GM23338 (cell line): ENCODE measurements around the gene GLI1. TPM values are rescaled to one million over a fixed set of nuclear protein-coding genes. Genes with fewer than 3 reads are reported as not detected.

Experiments
- ATAC-seq: fragments of 200-7000 bp; cut with Tn5 transposase; 3 replicates; pipeline ENCODE4 v1.9.1; 2020
- DNase-seq: peaks from one replicate; pipeline ENCODE4 v3.0.0-alpha.2; 2015; ENCODE audit warnings: low spot score
- H2AFZ ChIP-seq: fragments of 200-600 bp; sonication (generic); 2 replicates; pipeline ENCODE4 v1.8.0; 2016; ENCODE audit warnings: antibody characterized with exemption, mild to moderate bottlenecking, moderate library complexity
- H3F3A ChIP-seq: fragments of 200-600 bp; sonication (generic); replicated peaks from 2 replicates; pipeline ENCODE4 v1.8.0; 2017; ENCODE audit warnings: antibody characterized with exemption, mixed run types, low read depth
- H3K27ac ChIP-seq: fragments of 200-600 bp; sonication (generic); 2 replicates; pipeline ENCODE4 v1.6.1; 2016; ENCODE audit warnings: low read depth
- H3K27me3 ChIP-seq: fragments of 200-600 bp; sonication (generic); 2 replicates; pipeline ENCODE4 v1.8.0; 2016; ENCODE audit warnings: mild to moderate bottlenecking, mixed run types, moderate library complexity; ENCODE audit not compliant: insufficient read depth
- H3K36me3 ChIP-seq: fragments of 200-600 bp; sonication (generic); 2 replicates; pipeline ENCODE4 v1.8.0; 2016; ENCODE audit warnings: mild to moderate bottlenecking; ENCODE audit not compliant: insufficient read depth
- H3K4me1 ChIP-seq: fragments of 200-600 bp; sonication (generic); 2 replicates; pipeline ENCODE4 v1.8.0; 2016; ENCODE audit warnings: mild to moderate bottlenecking, moderate library complexity; ENCODE audit not compliant: insufficient read depth
- H3K4me2 ChIP-seq: fragments of 200-600 bp; sonication (generic); 2 replicates; pipeline ENCODE4 v1.7.1; 2017; ENCODE audit warnings: mixed run types
- H3K4me3 ChIP-seq: fragments of 200-600 bp; sonication (generic); 2 replicates; pipeline ENCODE4 v1.6.1; 2016; ENCODE audit warnings: mixed run types
- H3K79me2 ChIP-seq: fragments of 200-600 bp; sonication (generic); replicated peaks from 2 replicates; pipeline ENCODE4 v1.8.0; 2017; ENCODE audit warnings: mild to moderate bottlenecking; ENCODE audit not compliant: insufficient read depth
- H3K9me2 ChIP-seq: fragments of 200-600 bp; sonication (generic); 2 replicates; pipeline ENCODE4 v1.8.0; 2017; ENCODE audit not compliant: insufficient read depth
- H4K20me1 ChIP-seq: fragments of 200-600 bp; sonication (generic); replicated peaks from 2 replicates; pipeline ENCODE4 v1.8.0; 2017; ENCODE audit warnings: mild to moderate bottlenecking; ENCODE audit not compliant: insufficient read depth
- H3K27ac Mint-ChIP-seq: 2 replicates; pipeline ENCODE4 v1.8.0; 2020; ENCODE audit warnings: inconsistent platforms, mild to moderate bottlenecking, moderate library complexity, mixed read lengths
- H3K27me3 Mint-ChIP-seq: 3 replicates; pipeline ENCODE4 v1.8.0; 2022; ENCODE audit warnings: low read depth, mild to moderate bottlenecking, moderate library complexity, mixed read lengths, inconsistent platforms; ENCODE audit not compliant: insufficient read depth, poor library complexity
- H3K36me3 Mint-ChIP-seq: 3 replicates; pipeline ENCODE4 v1.8.0; 2021; ENCODE audit warnings: low read depth, mild to moderate bottlenecking, inconsistent platforms, moderate library complexity, mixed read lengths
- H3K4me1 Mint-ChIP-seq: 3 replicates; pipeline ENCODE4 v1.8.0; 2020; ENCODE audit warnings: mild to moderate bottlenecking, inconsistent platforms, mixed read lengths
- H3K4me3 Mint-ChIP-seq: 3 replicates; pipeline ENCODE4 v1.8.0; 2021; ENCODE audit warnings: moderate library complexity, mild to moderate bottlenecking, inconsistent platforms, mixed read lengths
- H3K9me3 Mint-ChIP-seq: 3 replicates; pipeline ENCODE4 v1.8.0; 2020; ENCODE audit warnings: moderate library complexity, mild to moderate bottlenecking, inconsistent platforms, mixed read lengths
- CREB1 ChIP-seq: fragments of 250-450 bp; sonication (Bioruptor Pico); IDR thresholded peaks from 2 replicates; pipeline ENCODE4 v1.5.0; 2020; ENCODE audit warnings: low read depth, mild to moderate bottlenecking, moderate library complexity
- CTCF ChIP-seq, 2 experiments: fragments of 200-600 bp in 1 of 2; sonication (generic) in 1 of 2; conservative IDR thresholded peaks; 2 replicates each; pipeline versions ENCODE4 v1.5.1 to v1.6.1; 2016 to 2017; ENCODE audit warnings: antibody characterized with exemption in 2 of 2, low read depth in 2 of 2, mild to moderate bottlenecking in 2 of 2, moderate library complexity in 1 of 2
- ETS1 ChIP-seq: IDR thresholded peaks from 2 replicates; pipeline ENCODE4 v1.6.1; 2016; ENCODE audit warnings: antibody characterized with exemption
- EZH2 ChIP-seq: fragments of 200-600 bp; sonication (generic); IDR thresholded peaks from one replicate; pipeline ENCODE4 v1.8.0; 2017; ENCODE audit warnings: antibody characterized with exemption, mild to moderate bottlenecking, low read depth; ENCODE audit not compliant: unreplicated experiment
- EZH2phosphoT487 ChIP-seq: fragments of 200-600 bp; sonication (generic); IDR thresholded peaks from one replicate; pipeline ENCODE4 v1.8.1; 2018; ENCODE audit warnings: antibody characterized with exemption; ENCODE audit not compliant: unreplicated experiment
- JUNB ChIP-seq: IDR thresholded peaks from one replicate; pipeline ENCODE4 v1.6.1; 2016; ENCODE audit warnings: antibody characterized with exemption; ENCODE audit not compliant: unreplicated experiment
- NANOG ChIP-seq: IDR thresholded peaks from 2 replicates; pipeline ENCODE4 v1.6.1; 2016; ENCODE audit warnings: antibody characterized with exemption, borderline replicate concordance
- POLR2AphosphoS5 ChIP-seq: IDR thresholded peaks from 2 replicates; pipeline ENCODE4 v1.6.1; 2016; ENCODE audit warnings: antibody characterized with exemption, low read depth
- REST ChIP-seq: IDR thresholded peaks from one replicate; pipeline ENCODE4 v1.6.1; 2018; ENCODE audit warnings: antibody characterized with exemption; ENCODE audit not compliant: unreplicated experiment
- STAT1 ChIP-seq: IDR thresholded peaks from one replicate; pipeline ENCODE4 v1.6.1; 2016; ENCODE audit warnings: antibody characterized with exemption; ENCODE audit not compliant: unreplicated experiment
- ZNF114 ChIP-seq: fragments of 250-450 bp; sonication (Bioruptor Pico); IDR thresholded peaks from 2 replicates; pipeline ENCODE4 v1.5.0; 2020; ENCODE audit warnings: mild to moderate bottlenecking, moderate library complexity
- ZNF331 ChIP-seq: fragments of 250-450 bp; sonication (Bioruptor Pico); IDR thresholded peaks from 2 replicates; pipeline ENCODE4 v1.5.0; 2020; ENCODE audit warnings: low read depth, mild to moderate bottlenecking, moderate library complexity
- polyA plus RNA-seq: library from polyadenylated mRNA; unstranded; fragments of >200 nt; fragmentation: Nextera tagmentation; extraction: Ambion mirVana; gene quantifications from 2 replicates; pipeline ENCODE4 v1.2.1, GENCODE V29; 2016
- total RNA-seq: library from RNA; depleted of rRNA; stranded (reverse); fragments of >200 nt; shearing (Covaris generic); gene quantifications from 2 replicates; pipeline ENCODE4 v1.2.3, GENCODE V29; 2014

The GLI1 gene
- total and polyA plus RNA-seq, 2 experiments from 2014 or later = 5.6 to 18.1 TPM

GRCh38 chr12:57473886-57474285 lies 14.3 kb downstream of the GLI1 start:
- Mint-ChIP-seq H3K27ac (no peak overlapping the region), H3K27me3 (peaks cover 58% of the 10 kb centered on the region), H3K4me3 (no peak overlapping the region; the same call in 2 of the 3 replicates), H3K9me3 (no peaks in the 10 kb centered on the region; the same call in 2 of the 3 replicates), H3K36me3 (peaks cover 8% of the 10 kb centered on the region; the same call in 2 of the 3 replicates), H3K4me1 (peaks cover 39% of the 10 kb centered on the region)
- no peak overlapping the region for H3K27ac ChIP-seq
- TF ChIP-seq ETS1 = no peak
- TF ChIP-seq EZH2phosphoT487 = no peak
- no peak for TF ChIP-seq EZH2
- no peak for TF ChIP-seq CTCF (conservative IDR thresholded peaks at IDR 0.05; ENCODE audit: low read depth in 2 of 2)
- TF ChIP-seq JUNB = no peak
- no peak for TF ChIP-seq STAT1
- TF ChIP-seq CREB1 = no peak
- no peak for TF ChIP-seq NANOG
- H3K27me3 ChIP-seq = peaks cover 57% of the 10 kb centered on the region
- peaks cover 28% of the 10 kb centered on the region for H3K4me1 ChIP-seq
- no peak overlapping the region for H2AFZ ChIP-seq
- H3K4me3 ChIP-seq = no peak overlapping the region
- ATAC-seq = no peak
- H3K79me2 ChIP-seq = no peaks in the 10 kb centered on the region
- H3K9me2 ChIP-seq = no peaks in the 10 kb centered on the region
- H3K36me3 ChIP-seq = no peaks in the 10 kb centered on the region
- H3F3A ChIP-seq = peaks cover 9% of the 10 kb centered on the region
- no peak overlapping the region for H3K4me2 ChIP-seq
- H4K20me1 ChIP-seq = no peaks in the 10 kb centered on the region
- DNase-seq = no peak

- H3K4me1 ChIP-seq = peaks cover 28% of the 10 kb centered on the region
- peaks cover 9% of the 10 kb centered on the region for H3F3A ChIP-seq
- H3K36me3 Mint-ChIP-seq = peaks cover 8% of the 10 kb centered on the region; the same call in 2 of the 3 replicates
- no peaks in the 10 kb centered on the region for H3K36me3 ChIP-seq
- no peaks in the 10 kb centered on the region for H4K20me1 ChIP-seq
- no peak overlapping the region for H3K27ac ChIP-seq
- H3K9me2 ChIP-seq = no peaks in the 10 kb centered on the region
- no peak for DNase-seq
- ATAC-seq = no peak
- H3K4me1 Mint-ChIP-seq = peaks cover 39% of the 10 kb centered on the region
- peak overlapping the region; percentile 82 for H3K4me3 ChIP-seq
- H3K9me3 Mint-ChIP-seq = no peaks in the 10 kb centered on the region; the same call in 2 of the 3 replicates
- H3K79me2 ChIP-seq = no peaks in the 10 kb centered on the region
- H3K27ac Mint-ChIP-seq = no peak overlapping the region
- no peak overlapping the region for H2AFZ ChIP-seq
- H3K27me3 ChIP-seq = peaks cover 57% of the 10 kb centered on the region
- peaks cover 58% of the 10 kb centered on the region for H3K27me3 Mint-ChIP-seq
- peak overlapping the region; percentile 75; the same call in 2 of the 3 replicates for H3K4me3 Mint-ChIP-seq
- H3K4me2 ChIP-seq = peak overlapping the region; percentile 98; the same call in 1 of the 2 replicates
- no peak for TF ChIP-seq EZH2
- TF ChIP-seq REST = no peak
- TF ChIP-seq JUNB = no peak
- no peak for TF ChIP-seq ZNF331 (CRISPR knock-in tag)
- no peak for TF ChIP-seq EZH2phosphoT487
- TF ChIP-seq POLR2AphosphoS5 = no peak
- no peak for TF ChIP-seq STAT1
- TF ChIP-seq ZNF114 = no peak
Measured at GRCh38 chr12:57474430-57474829, 14.8 kb downstream of the GLI1 start.
